MCF 10A (cell line): ENCODE data around the gene FOXK1. TPM values are rescaled to one million over a fixed set of nuclear protein-coding genes. Genes with fewer than 3 reads are reported as not detected.
"Not testable (repeated sequence)": the region's sequence is repeated elsewhere in the genome, so short reads cannot be mapped to it uniquely, and the experiment has no call there.

Experiments
- BruUV-seq: library from RNA; stranded (reverse); fragments of 400-500 nt; replicated peaks from 2 replicates; lab custom pipeline; 2021; lab: Mats Ljungman, UMichigan
- CTCF ChIA-PET: fragments of 300-600 bp; sonication (Branson Sonifier 250); formaldehyde crosslinking; extraction: SDS; loops from one replicate; lab custom pipeline; 2021; ENCODE audit warnings: antibody characterized with exemption, inconsistent platforms; lab: Yijun Ruan, JAX
- POLR2A ChIA-PET: fragments of 300-600, 350-650 bp; sonication (Branson Sonifier 250); formaldehyde crosslinking; extraction: SDS; loops from one replicate; lab custom pipeline; 2020; ENCODE audit warnings: antibody characterized with exemption, inconsistent platforms; lab: Yijun Ruan, JAX
- DNase-seq: peaks from one replicate; pipeline ENCODE4 v3.0.0-alpha.2; 2018; ENCODE audit not compliant: unreplicated experiment
- H3K27ac Mint-ChIP-seq: one replicate; pipeline ENCODE4 v1.8.0; 2022; ENCODE audit warnings: mild to moderate bottlenecking, low read depth, mixed read lengths; ENCODE audit not compliant: unreplicated experiment
- H3K27me3 Mint-ChIP-seq: one replicate; pipeline ENCODE4 v1.8.0; 2022; ENCODE audit warnings: mixed read lengths; ENCODE audit not compliant: insufficient read depth, unreplicated experiment
- H3K36me3 Mint-ChIP-seq: one replicate; pipeline ENCODE4 v1.8.0; 2022; ENCODE audit warnings: mild to moderate bottlenecking, moderate library complexity, mixed read lengths; ENCODE audit not compliant: insufficient read depth, unreplicated experiment
- H3K4me1 Mint-ChIP-seq: one replicate; pipeline ENCODE4 v1.8.0; 2022; ENCODE audit warnings: mixed read lengths; ENCODE audit not compliant: insufficient read depth, unreplicated experiment
- H3K4me3 Mint-ChIP-seq: one replicate; pipeline ENCODE4 v1.8.0; 2022; ENCODE audit warnings: mild to moderate bottlenecking, moderate library complexity, mixed read lengths; ENCODE audit not compliant: unreplicated experiment
- H3K9me3 Mint-ChIP-seq: one replicate; pipeline ENCODE4 v1.8.0; 2022; ENCODE audit warnings: mixed read lengths; ENCODE audit not compliant: unreplicated experiment
- CTCF ChIP-seq: fragments of 200-600 bp; IDR thresholded peaks from one replicate; pipeline ENCODE4 v1.8.0; 2022; ENCODE audit warnings: antibody characterized with exemption, mild to moderate bottlenecking; ENCODE audit not compliant: unreplicated experiment
- intact Hi-C: fragments of 100-400 bp; cut with micrococcal nuclease; formaldehyde crosslinking; loops from 2 replicates; pipeline ENCODE4 v1.14.1; 2022
- total RNA-seq: library from RNA; stranded (reverse); gene quantifications from 2 replicates; pipeline ENCODE4 v1.2.3, GENCODE V29; 2022

FOXK1 gene
- total RNA-seq, 1 experiment from 2014 or later: 37.7 TPM

DNA sequence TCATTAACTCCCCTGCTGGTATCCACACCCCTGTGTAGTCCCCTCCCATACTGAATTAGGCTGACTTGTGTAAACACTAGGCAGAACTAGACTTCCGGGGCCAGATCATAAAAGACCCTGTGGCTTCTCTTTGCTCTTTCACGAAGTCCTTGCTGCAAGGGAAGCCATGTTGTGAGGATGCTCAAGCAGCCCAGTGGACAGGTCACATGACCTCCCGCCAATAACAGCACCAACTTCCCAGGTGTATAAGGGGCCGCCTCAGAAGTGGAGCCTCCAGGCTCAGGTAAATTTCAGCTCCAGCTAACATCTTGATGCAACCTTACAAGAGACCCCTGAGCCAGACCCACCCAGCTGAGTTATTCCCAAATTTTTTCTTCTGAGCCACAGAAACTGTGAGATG lies 11.3 kb upstream of the FOXK1 start:
- no peak overlapping the region for H3K27ac Mint-ChIP-seq
- ChIA-PET CTCF (no interaction called here), POLR2A (no interaction called here)
- no peak for TF ChIP-seq CTCF
- no peaks in the 10 kb centered on the region for H3K27me3 Mint-ChIP-seq
- H3K4me1 Mint-ChIP-seq: peaks cover under 1% of the 10 kb centered on the region
- no peaks in the 10 kb centered on the region for H3K36me3 Mint-ChIP-seq
- no peak overlapping the region for H3K4me3 Mint-ChIP-seq
- no peaks in the 10 kb centered on the region for H3K9me3 Mint-ChIP-seq
- no TSS peak for BruUV-seq
- intact Hi-C loops: no loop called here
- DNase-seq: no peak

DNA sequence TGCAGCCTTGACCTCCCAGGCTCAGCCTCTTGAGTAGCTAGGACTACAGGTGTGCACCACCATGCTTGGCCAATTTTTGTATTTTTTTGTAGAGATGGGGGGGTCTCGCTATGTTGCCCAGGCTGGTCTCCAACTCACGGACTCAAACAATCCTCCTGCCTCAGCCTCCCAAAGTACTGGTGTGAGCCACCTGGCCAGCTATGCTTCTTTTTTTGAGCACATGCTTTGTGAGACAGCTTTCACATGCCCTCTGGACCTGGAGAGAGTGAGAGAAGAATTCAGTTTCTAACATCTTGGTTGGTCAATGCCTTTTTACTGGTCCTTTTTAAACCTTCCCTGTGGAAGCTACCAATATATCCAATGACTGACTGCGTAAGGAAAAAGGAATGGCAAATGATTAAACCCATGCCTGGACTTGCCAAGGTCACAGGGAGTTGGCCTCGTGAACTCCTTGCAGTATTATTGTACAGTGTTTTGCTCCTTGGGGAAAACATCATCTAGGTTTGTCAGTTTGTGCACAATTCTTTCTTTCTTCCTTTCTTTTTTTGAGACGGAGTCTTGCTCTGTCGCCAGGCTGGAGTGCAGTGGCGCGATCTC lies 6.2 kb upstream of the FOXK1 start:
- Mint-ChIP-seq H3K4me3 (no peak overlapping the region), H3K4me1 (no peaks in the 10 kb centered on the region), H3K9me3 (no peaks in the 10 kb centered on the region), H3K27me3 (no peaks in the 10 kb centered on the region), H3K27ac (no peak overlapping the region), H3K36me3 (no peaks in the 10 kb centered on the region)
- ChIA-PET CTCF (interaction anchor here (0.7 kb wide), 1 partner anchor 33 kb away, joined by 3 read pairs; no protein-coding TSS in a partner anchor), POLR2A (interaction anchor here (0.6 to 1.3 kb wide), 3 partner anchors 13 to 75 kb away, joined by 3 to 6 read pairs (median 4); no protein-coding TSS in a partner anchor)
- no TSS peak for BruUV-seq
- DNase-seq: no peak
- TF ChIP-seq CTCF: no peak
- intact Hi-C loops: no loop called here

- H3K27ac Mint-ChIP-seq, intact Hi-C loops, POLR2A ChIA-PET, H3K4me1 Mint-ChIP-seq, DNase-seq, H3K36me3 Mint-ChIP-seq, H3K4me3 Mint-ChIP-seq, H3K27me3 Mint-ChIP-seq, H3K9me3 Mint-ChIP-seq, BruUV-seq: not testable (repeated sequence)
- CTCF ChIA-PET: interaction anchor here (0.6 to 1.4 kb wide), 3 partner anchors 17 to 1813 kb away, joined by 3 to 4 read pairs (median 4); no protein-coding TSS in a partner anchor
These were observed 4.6 kb upstream of the FOXK1 start for GRCh38 chr7:4677518-4677917.

DNA sequence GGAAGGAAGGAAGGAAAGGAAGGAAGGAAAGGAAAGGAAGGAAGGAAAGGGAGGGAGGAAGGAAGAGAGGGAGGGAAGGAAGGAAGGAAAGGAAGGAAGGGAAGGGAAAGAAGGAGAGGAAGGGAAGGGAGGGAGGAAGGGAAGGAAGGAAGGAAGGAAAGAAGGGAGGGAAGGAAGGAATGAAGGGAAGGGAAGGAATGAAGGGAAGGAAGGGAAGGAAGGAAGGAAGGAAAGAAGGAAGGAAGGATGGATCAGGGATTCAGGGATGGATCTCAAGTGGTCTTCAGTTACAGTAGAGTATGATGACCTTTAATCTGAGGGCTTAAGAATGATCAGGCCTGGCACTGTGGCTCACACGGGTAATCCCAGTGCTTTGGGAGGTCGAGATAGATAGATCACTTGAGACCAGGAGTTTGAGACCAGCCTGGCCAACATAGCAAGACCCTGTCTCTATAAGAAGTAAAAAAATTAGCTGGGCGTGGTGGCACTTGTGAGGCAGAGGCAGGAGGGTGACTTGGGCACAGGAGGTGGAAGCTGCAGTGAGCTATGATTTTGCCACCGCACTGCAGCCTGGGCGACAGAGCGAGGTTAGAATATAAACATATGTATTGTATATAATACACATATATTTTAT lies 760 bp upstream of the FOXK1 start:
- Mint-ChIP-seq H3K36me3 (peaks cover 9% of the 10 kb centered on the region), H3K9me3 (no peaks in the 10 kb centered on the region), H3K27ac (peak overlapping the region; percentile 86), H3K4me1 (peaks cover 19% of the 10 kb centered on the region), H3K27me3 (no peaks in the 10 kb centered on the region), H3K4me3 (peak overlapping the region; percentile 75)
- CTCF ChIA-PET: interaction anchor here (0.6 to 1.2 kb wide), 4 partner anchors 8 to 49 kb away, joined by 3 to 4 read pairs (median 4); no protein-coding TSS in a partner anchor
- no peak for TF ChIP-seq CTCF
- POLR2A ChIA-PET: interaction anchor here (0.6 to 6.9 kb wide), 8 partner anchors 10 to 94 kb away, joined by 3 to 100 read pairs (median 4); partner anchors contain the start of gene AP5Z1
- intact Hi-C loops: no loop called here
- DNase-seq: no peak
- TSS peak; percentile 54 for BruUV-seq
